HepG2 (cell line): Measurements from ENCODE around the gene USF1. TPM values are rescaled to one million over a fixed set of nuclear protein-coding genes. Genes with fewer than 3 reads are reported as not detected.
A peak's percentile ranks its signal among the peaks of the same experiment; 100 is the strongest.

Experiments
- ATAC-seq: fragments of 200-7000 bp; cut with Tn5 transposase; 3 replicates; pipeline ENCODE4 v1.9.1; 2020; ENCODE audit warnings: mild to moderate bottlenecking, moderate library complexity
- BruUV-seq: library from RNA; stranded (reverse); fragments of 400-500 nt; replicated peaks from 2 replicates; lab custom pipeline; 2021; lab: Mats Ljungman, UMichigan
- CTCF ChIA-PET: fragments of 300-600 bp; formaldehyde crosslinking; extraction: SDS; loops from one replicate; lab custom pipeline; 2021; ENCODE audit warnings: low total read pairs, inconsistent platforms, low intra/inter-chr PET ratio; lab: Yijun Ruan, JAX
- POLR2A ChIA-PET: fragments of 350-600 bp; sonication (Branson Sonifier 250); formaldehyde crosslinking; loops from one replicate; lab custom pipeline; 2020; ENCODE audit warnings: antibody characterized with exemption, inconsistent platforms; lab: Yijun Ruan, JAX
- DNase-seq: peaks from one replicate; pipeline ENCODE4 v3.0.0-alpha.2; 2015; ENCODE audit warnings: low spot score
- FAIRE-seq: peaks from 3 replicates; lab custom pipeline; 2011; peaks lifted over from hg19 to GRCh38; lab: Jason Lieb, UNC
- H2AFZ ChIP-seq: one replicate; pipeline ENCODE4 v1.6.1; 2011; ENCODE audit warnings: low read length, inconsistent platforms
- H3K27ac ChIP-seq: fragments of 300-600 bp; 3 replicates; pipeline ENCODE4 v1.8.0; 2011; ENCODE audit warnings: mixed run types, mild to moderate bottlenecking, mixed read lengths, low read length, inconsistent platforms; ENCODE audit not compliant: insufficient read depth; ENCODE audit errors: extremely low read length
- H3K27me3 ChIP-seq, 2 experiments: fragments of 200-600 bp in 1 of 2; 2 replicates in 1 of 2; 3 replicates in 1 of 2; pipeline versions ENCODE4 v1.6.0 to v1.8.0; 2011; ENCODE audit warnings: low read length in 2 of 2, mild to moderate bottlenecking in 2 of 2, moderate library complexity in 2 of 2, inconsistent platforms in 1 of 2; ENCODE audit not compliant: insufficient read depth in 2 of 2, control insufficient read depth in 1 of 2
- H3K36me3 ChIP-seq, 2 experiments: fragments of 200-600 bp in 1 of 2; replicated peaks in 1 of 2; 2 replicates in 1 of 2; 3 replicates in 1 of 2; pipeline versions ENCODE4 v1.5.1 to v1.8.0; 2011; ENCODE audit warnings: low read length in 2 of 2, inconsistent platforms in 1 of 2; ENCODE audit not compliant: insufficient read depth in 2 of 2, control insufficient read depth in 1 of 2
- H3K4me1 ChIP-seq: 2 replicates; pipeline ENCODE4 v1.5.1; 2012; ENCODE audit warnings: low read length, inconsistent platforms; ENCODE audit not compliant: insufficient read depth
- H3K4me2 ChIP-seq: 2 replicates; pipeline ENCODE4 v1.6.0; 2011; ENCODE audit warnings: low read depth, low read length, inconsistent platforms
- H3K4me3 ChIP-seq, 3 experiments: fragments of 200-600 bp in 1 of 3; sonication (generic), shearing (Covaris generic) in 1 of 3; replicated peaks in 1 of 3; 2 replicates each; pipeline ENCODE4 v1.5.1; 2011 to 2016; ENCODE audit warnings: low read length in 3 of 3, inconsistent platforms in 2 of 3, low read depth in 2 of 3, mild to moderate bottlenecking in 2 of 3, control low read depth in 1 of 3, mixed read lengths in 1 of 3; ENCODE audit not compliant: insufficient read depth in 1 of 3
- H3K79me2 ChIP-seq: one replicate; pipeline ENCODE4 v1.6.1; 2011; ENCODE audit warnings: low read length, inconsistent platforms; ENCODE audit not compliant: insufficient read depth
- H3K9ac ChIP-seq: 2 replicates; pipeline ENCODE4 v1.6.0; 2011; ENCODE audit warnings: mild to moderate bottlenecking, low read depth, low read length, inconsistent platforms; ENCODE audit not compliant: insufficient read depth
- H3K9me3 ChIP-seq: 2 replicates; pipeline ENCODE4 v1.5.1; 2012; ENCODE audit warnings: mild to moderate bottlenecking, low read length
- H4K20me1 ChIP-seq: 2 replicates; pipeline ENCODE4 v1.6.0; 2011; ENCODE audit warnings: inconsistent platforms, mild to moderate bottlenecking, low read length, moderate library complexity; ENCODE audit not compliant: insufficient read depth
- DMTF1 ChIP-seq: sonication (generic); formaldehyde crosslinking; IDR thresholded peaks from 2 replicates; pipeline ENCODE4 v1.4.0; 2020; ENCODE audit warnings: mild to moderate bottlenecking, missing genetic modification reagents
- ZNF264 ChIP-seq: sonication (generic); formaldehyde crosslinking; IDR thresholded peaks from 2 replicates; pipeline ENCODE4 v1.4.0; 2020; ENCODE audit warnings: missing genetic modification reagents
- ZNF687 ChIP-seq: sonication (generic); formaldehyde crosslinking; IDR thresholded peaks from 2 replicates; pipeline ENCODE4 v1.5.1; 2020; ENCODE audit warnings: mild to moderate bottlenecking, missing genetic modification reagents, moderate library complexity
- ZNF768 ChIP-seq: sonication (generic); formaldehyde crosslinking; IDR thresholded peaks from 2 replicates; pipeline ENCODE4 v1.4.0; 2020; ENCODE audit warnings: missing genetic modification reagents
- WGBS: methylation state at CpG from one replicate; pipeline ENCODE4 v1.1.6; 2017; ENCODE audit warnings: low lambda C conversion rate; 5-methylcytosine and 5-hydroxymethylcytosine counted together
- in situ Hi-C: cut with HindIII; loops from 2 replicates; pipeline ENCODE4 v1.10.0; 2017; ENCODE audit warnings: low pct_unique_long_range_greater_than_20kb; ENCODE audit not compliant: extremely low pct_ligation_motif_present
- intact Hi-C: fragments of 100-400 bp; cut with micrococcal nuclease; formaldehyde crosslinking; loops from one replicate; pipeline ENCODE4 v1.10.0; 2022; ENCODE audit not compliant: unreplicated experiment
- polyA plus RNA-seq, 8 experiments: library from polyadenylated mRNA; depleted of rRNA in 3 of 8; stranded (reverse) in 7 of 8; unstranded in 1 of 8; fragments of >200 nt; fragmentation: Illumina TruSeq in 4 of 8; extraction: Trizol in 4 of 8; gene quantifications; 2 replicates each; pipeline versions ENCODE4 v1.2.1 to v1.2.3, GENCODE V29; 2011 to 2016; ENCODE audit warnings: low read depth in 4 of 8, missing spikeins in 1 of 8, mixed read lengths in 1 of 8; ENCODE audit not compliant: insufficient read depth in 1 of 8
- total RNA-seq, 5 experiments: library from RNA; depleted of rRNA; stranded (reverse); fragments of >200 nt; fragmentation: Illumina TruSeq; extraction: Trizol; gene quantifications; 2 replicates each; pipeline ENCODE4 v1.2.3, GENCODE V29; 2016; ENCODE audit warnings: low read depth in 1 of 5

The USF1 gene
- total and polyA plus RNA-seq, 2 of the 13 experiments (the other 11 are each of a cell fraction or from before 2014, with no cell fraction given) = 26.9 to 39.4 TPM

GRCh38 chr1:161052899-161053298 lies 7.1 kb upstream of the USF1 start:
- DNase-seq (no peak), FAIRE-seq (no peak), ATAC-seq (no peak)
- BruUV-seq = no TSS peak
- 40% methylated on average over 2 of the region's 3 CpGs for WGBS
- Histone ChIP-seq H4K20me1 (no peaks in the 10 kb centered on the region), H3K36me3 (no peaks in the 10 kb centered on the region), H3K4me3 (no peak overlapping the region), H3K4me1 (peaks cover 10% of the 10 kb centered on the region), H3K9ac (no peak overlapping the region), H3K4me2 (no peak overlapping the region), H3K27me3 (no peaks in the 10 kb centered on the region), H3K79me2 (no peaks in the 10 kb centered on the region), H3K9me3 (no peaks in the 10 kb centered on the region), H3K27ac (no peak overlapping the region), H2AFZ (no peak overlapping the region)
- intact Hi-C loops = no loop called here
- TF ChIP-seq DMTF1 (no peak), ZNF768 (CRISPR knock-in tag) (0 out of 2 replicates have a peak, but pooled peaks have one; percentile 26)
- POLR2A ChIA-PET = no interaction called here
- in situ Hi-C loops = loop anchor here (5.0 kb wide), 1 partner anchor 49 kb away; no protein-coding TSS in a partner anchor
- CTCF ChIA-PET = no interaction called here

- no peaks in the 10 kb centered on the region for H3K79me2 ChIP-seq
- WGBS = 54% methylated on average over 5 of the region's 10 CpGs
- no peaks in the 10 kb centered on the region for H3K36me3 ChIP-seq
- H3K27ac ChIP-seq = no peak overlapping the region
- H4K20me1 ChIP-seq = no peaks in the 10 kb centered on the region
- peak; percentile 24; the same call in 2 of the 3 replicates for ATAC-seq
- ChIA-PET POLR2A (interaction anchor here (1.0 kb wide), 1 partner anchor 30 kb away, joined by 4 read pairs; the partner anchor contains the start of gene F11R), CTCF (no interaction called here)
- no peaks in the 10 kb centered on the region for H3K9me3 ChIP-seq
- DNase-seq = no peak
- no TSS peak for BruUV-seq
- TF ChIP-seq ZNF687 (CRISPR knock-in tag) (0 out of 2 replicates have a peak, but pooled peaks have one; percentile 13), ZNF264 (CRISPR knock-in tag) (no peak), ZNF768 (CRISPR knock-in tag) (0 out of 2 replicates have a peak, but pooled peaks have one; percentile 12)
- H3K4me1 ChIP-seq = peaks cover 18% of the 10 kb centered on the region
- no peak overlapping the region; a peak in 1 of 6 replicates for H3K4me3 ChIP-seq
- peak overlapping the region; percentile 58 for H3K4me2 ChIP-seq
- no peaks in the 10 kb centered on the region; a peak in 1 of 5 replicates for H3K27me3 ChIP-seq
- intact Hi-C loops = no loop called here
- FAIRE-seq = no peak
- no peak overlapping the region for H2AFZ ChIP-seq
- no peak overlapping the region for H3K9ac ChIP-seq
- in situ Hi-C loops = loop anchor here (5.0 kb wide), 1 partner anchor 51 kb away; no protein-coding TSS in a partner anchor
Measured at GRCh38 chr1:161051219-161051618, 5.4 kb upstream of the USF1 start.
